ENCODE data around the gene TPD52L2.

DNA sequence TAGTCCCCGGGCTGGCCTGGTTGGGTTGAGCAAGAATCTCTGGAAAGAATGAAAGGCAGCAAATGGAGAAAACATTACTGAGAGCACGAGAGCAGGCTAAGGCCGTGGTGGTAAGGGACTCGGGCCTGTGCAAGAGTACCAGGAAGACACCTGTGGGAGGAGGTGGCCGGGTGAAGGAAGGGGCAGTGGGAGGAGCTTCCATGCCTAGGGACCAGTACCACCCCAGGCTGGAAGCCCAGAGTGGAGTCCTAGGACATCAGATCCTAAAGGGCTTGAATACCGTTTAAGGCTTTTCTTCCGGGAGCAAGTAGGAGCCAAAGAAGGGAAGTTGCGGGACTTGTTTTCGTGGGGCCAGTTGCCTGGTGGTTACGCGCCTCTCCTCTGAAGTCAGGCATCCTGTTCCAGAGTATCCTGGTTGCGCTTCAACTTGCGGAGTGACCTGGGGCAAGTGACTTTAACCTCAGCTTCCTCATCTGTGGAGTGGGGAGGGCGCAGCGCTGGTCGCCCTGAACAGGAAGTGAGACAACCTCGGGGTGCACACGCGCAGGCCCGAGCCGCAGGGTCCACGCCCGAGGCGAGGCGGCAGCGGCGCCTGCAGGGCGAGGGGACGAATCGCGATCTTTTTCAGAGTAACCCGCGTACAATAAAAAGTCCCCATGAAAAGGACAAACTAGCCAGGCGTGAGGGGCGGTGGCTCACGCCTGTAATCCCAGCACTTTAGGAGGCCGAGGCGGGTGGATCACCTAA lies 1.1 kb upstream of the TPD52L2 start:
- TF ChIP-seq, protein P1, sequence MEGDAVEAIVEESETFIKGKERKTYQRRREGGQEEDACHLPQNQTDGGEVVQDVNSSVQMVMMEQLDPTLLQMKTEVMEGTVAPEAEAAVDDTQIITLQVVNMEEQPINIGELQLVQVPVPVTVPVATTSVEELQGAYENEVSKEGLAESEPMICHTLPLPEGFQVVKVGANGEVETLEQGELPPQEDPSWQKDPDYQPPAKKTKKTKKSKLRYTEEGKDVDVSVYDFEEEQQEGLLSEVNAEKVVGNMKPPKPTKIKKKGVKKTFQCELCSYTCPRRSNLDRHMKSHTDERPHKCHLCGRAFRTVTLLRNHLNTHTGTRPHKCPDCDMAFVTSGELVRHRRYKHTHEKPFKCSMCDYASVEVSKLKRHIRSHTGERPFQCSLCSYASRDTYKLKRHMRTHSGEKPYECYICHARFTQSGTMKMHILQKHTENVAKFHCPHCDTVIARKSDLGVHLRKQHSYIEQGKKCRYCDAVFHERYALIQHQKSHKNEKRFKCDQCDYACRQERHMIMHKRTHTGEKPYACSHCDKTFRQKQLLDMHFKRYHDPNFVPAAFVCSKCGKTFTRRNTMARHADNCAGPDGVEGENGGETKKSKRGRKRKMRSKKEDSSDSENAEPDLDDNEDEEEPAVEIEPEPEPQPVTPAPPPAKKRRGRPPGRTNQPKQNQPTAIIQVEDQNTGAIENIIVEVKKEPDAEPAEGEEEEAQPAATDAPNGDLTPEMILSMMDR (IDR thresholded peaks at IDR 0.05), result peak; percentile 77
- TF ChIP-seq EZH2 (IDR thresholded peaks at IDR 0.05; ENCODE audit: borderline replicate concordance, insufficient read depth, low read depth, low read length, poor library complexity, severe bottlenecking), result no peak
